Retinal pigment epithelial cell (primary cell): ENCODE data around the gene HOXC9.

ENCODE experiments used
- DNase-seq: peaks from one replicate; pipeline ENCODE4 v3.0.0-alpha.2; 2010; ENCODE audit warnings: low read depth
- H3K4me3 ChIP-seq: 2 replicates; pipeline ENCODE4 v1.5.1; 2011; ENCODE audit warnings: mild to moderate bottlenecking, low read length, control low read depth, moderate library complexity
- TF ChIP-seq, protein P1 (sequence below): conservative IDR thresholded peaks from 2 replicates; pipeline ENCODE4 v1.5.1; 2011; ENCODE audit warnings: low read depth, low read length, control low read depth, inconsistent platforms

Gene HOXC9

DNA sequence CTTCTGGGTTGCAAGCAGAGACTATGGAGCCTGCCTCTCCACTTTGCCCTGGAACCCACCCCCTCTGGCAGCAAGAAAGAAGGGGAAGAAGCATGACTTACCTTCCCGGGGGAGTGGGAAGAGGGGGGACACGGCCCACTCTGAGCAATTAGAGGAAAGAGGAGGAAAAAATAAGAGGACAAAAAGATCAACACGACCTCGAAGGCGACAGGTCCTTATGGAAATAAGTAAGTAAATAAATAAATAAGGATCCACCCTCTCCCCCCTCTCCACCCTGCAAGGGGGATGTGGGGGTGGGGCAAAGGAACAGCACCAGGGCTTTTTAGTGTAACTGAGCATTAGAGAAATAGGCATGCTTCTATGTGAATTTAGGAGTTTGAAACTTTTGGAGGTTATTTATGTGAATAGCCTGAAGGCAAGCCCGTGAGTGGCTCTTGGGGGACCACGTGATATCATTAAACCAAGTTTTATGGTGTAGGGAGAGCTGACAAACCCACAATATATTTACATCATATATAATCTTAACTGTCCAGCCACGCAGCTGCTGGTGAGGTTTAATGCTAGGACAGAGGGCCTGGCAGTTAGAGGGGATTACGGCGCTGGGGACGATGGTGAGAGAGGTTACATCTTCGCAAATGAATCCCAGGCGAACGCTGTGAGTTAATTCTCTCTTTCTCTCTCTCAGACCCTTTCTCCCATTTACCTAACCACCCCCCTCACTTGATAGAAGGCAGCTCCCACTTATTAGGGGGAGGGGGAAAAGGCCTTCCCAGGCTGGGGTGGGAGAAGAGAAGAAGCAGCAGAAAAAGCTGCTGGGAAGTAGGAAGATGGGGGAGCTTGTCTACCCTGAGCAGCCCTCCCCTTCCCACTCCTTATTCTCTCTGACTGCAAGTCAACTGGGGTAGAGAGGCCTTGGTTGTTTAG, 37.7 kb downstream of the HOXC9 start:
- no peak overlapping the region for H3K4me3 ChIP-seq
- TF ChIP-seq, protein P1, sequence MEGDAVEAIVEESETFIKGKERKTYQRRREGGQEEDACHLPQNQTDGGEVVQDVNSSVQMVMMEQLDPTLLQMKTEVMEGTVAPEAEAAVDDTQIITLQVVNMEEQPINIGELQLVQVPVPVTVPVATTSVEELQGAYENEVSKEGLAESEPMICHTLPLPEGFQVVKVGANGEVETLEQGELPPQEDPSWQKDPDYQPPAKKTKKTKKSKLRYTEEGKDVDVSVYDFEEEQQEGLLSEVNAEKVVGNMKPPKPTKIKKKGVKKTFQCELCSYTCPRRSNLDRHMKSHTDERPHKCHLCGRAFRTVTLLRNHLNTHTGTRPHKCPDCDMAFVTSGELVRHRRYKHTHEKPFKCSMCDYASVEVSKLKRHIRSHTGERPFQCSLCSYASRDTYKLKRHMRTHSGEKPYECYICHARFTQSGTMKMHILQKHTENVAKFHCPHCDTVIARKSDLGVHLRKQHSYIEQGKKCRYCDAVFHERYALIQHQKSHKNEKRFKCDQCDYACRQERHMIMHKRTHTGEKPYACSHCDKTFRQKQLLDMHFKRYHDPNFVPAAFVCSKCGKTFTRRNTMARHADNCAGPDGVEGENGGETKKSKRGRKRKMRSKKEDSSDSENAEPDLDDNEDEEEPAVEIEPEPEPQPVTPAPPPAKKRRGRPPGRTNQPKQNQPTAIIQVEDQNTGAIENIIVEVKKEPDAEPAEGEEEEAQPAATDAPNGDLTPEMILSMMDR: no peak
- DNase-seq: no peak

DNA sequence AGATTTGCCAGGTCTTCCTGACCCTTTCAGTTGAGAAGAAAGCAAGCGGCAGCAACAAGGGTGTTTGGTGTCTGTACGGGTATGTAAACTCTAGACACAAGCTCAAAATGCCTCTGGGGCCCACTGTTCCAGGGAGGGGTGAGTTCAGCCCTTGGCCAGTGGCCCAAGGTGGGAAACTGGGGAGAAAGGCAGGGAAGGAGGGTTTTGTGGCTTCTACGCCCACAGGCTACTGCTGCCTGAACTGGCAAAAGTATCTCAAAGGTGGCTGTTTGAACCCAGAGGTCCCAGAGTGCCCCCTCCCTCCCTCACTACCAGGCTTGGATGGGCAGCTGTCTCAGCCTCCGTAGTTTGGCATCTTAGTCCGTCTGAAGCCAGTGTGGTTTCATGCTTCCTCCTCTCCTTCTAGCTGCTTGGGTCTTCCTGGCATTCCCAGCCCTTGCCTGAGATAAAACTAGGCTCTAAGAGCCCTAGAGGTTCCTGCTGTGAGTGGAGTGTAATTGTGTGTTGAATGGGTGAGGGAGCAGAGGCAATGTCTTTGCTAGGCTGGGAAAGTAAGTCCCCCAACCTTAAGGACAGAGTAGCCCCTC, 38.4 kb downstream of the HOXC9 start:
- TF ChIP-seq, protein P1: no peak
- H3K4me3 ChIP-seq: no peak overlapping the region
- no peak for DNase-seq

- DNase-seq: no peak
- H3K4me3 ChIP-seq: no peak overlapping the region
- TF ChIP-seq, protein P1: no peak
Measured at GRCh38 chr12:54038871-54039414, 39.0 kb downstream of the HOXC9 start.

- TF ChIP-seq, protein P1: no peak
- no peak overlapping the region for H3K4me3 ChIP-seq
- DNase-seq: no peak
Measured at GRCh38 chr12:54039417-54040147, 39.6 kb downstream of the HOXC9 start.

DNA sequence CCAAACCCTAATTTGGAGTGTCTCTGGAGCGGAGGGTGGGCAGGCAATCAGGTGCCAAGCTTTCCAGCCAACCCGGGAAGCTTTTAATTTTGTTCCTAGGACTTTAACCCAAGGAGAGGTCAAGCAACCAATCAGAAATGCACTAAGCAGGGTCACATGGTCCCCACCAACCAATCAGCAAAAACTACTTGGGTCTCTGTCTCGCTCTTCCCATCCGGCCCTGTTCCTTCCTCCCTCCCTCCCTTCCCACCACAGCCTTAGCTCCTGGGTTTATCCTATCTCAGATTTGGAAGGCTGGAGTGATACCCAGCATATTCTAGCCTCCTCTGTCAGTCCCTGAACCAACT, 40.2 kb downstream of the HOXC9 start:
- no peak overlapping the region for H3K4me3 ChIP-seq
- TF ChIP-seq, protein P1: no peak
- no peak for DNase-seq

- no peak overlapping the region for H3K4me3 ChIP-seq
- DNase-seq: no peak
Measured at GRCh38 chr12:54040648-54041047, 40.7 kb downstream of the HOXC9 start.

More at GRCh38 chr12:54040648-54041047, 40.7 kb downstream of the HOXC9 start:
- TF ChIP-seq, protein P1: no peak
